Mononuclear cell (primary cell): ENCODE measurements around the gene COQ8B. TPM values are rescaled to one million over a fixed set of nuclear protein-coding genes. Genes with fewer than 3 reads are reported as not detected.

ENCODE experiments used
- H3K27me3 ChIP-seq: 2 replicates; pipeline ENCODE4 v1.6.0; 2011; ENCODE audit warnings: low read length, control low read depth; ENCODE audit not compliant: insufficient read depth
- H3K4me1 ChIP-seq: 2 replicates; pipeline ENCODE4 v1.5.1; 2011; ENCODE audit warnings: mild to moderate bottlenecking, low read length, control low read depth; ENCODE audit not compliant: insufficient read depth
- H3K4me3 ChIP-seq: 2 replicates; pipeline ENCODE4 v1.5.1; 2011; ENCODE audit warnings: mild to moderate bottlenecking, low read length, moderate library complexity
- H3K9me3 ChIP-seq: 2 replicates; pipeline ENCODE4 v1.5.1; 2011; ENCODE audit warnings: low read depth, mild to moderate bottlenecking, control low read depth, low read length
- total RNA-seq: library from RNA; depleted of rRNA; stranded (reverse); fragments of >200 nt; gene quantifications from one replicate; pipeline ENCODE4 v1.2.3, GENCODE V29; 2012

Gene COQ8B
- total RNA-seq, 1 donor: 11.9 TPM

DNA sequence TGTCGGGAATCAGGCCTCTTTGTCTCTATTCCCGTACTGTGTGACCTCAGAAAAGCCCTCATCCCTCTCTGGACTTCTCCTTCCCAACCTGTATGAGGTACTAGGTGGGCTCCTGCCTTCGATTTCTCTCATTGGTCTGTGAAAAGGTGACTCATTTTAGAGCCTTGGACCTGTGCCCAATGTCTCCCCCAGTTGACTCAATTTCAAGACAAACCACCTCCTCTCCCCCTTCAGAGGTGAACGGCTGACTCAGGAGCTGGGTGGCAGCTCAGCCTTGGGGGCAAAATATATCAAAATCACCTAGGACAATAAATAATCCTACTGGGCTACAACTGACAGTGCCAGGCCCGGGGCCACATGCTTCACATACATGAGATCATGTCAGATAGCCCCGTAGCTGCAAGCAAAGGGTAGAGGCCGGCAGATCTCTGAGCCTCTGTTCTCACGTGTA is 630 bp downstream of the COQ8B start:
- H3K9me3 ChIP-seq: no peaks in the 10 kb centered on the region
- peaks cover 66% of the 10 kb centered on the region for H3K4me1 ChIP-seq
- no peaks in the 10 kb centered on the region for H3K27me3 ChIP-seq
- H3K4me3 ChIP-seq: peak overlapping the region; percentile 73

DNA sequence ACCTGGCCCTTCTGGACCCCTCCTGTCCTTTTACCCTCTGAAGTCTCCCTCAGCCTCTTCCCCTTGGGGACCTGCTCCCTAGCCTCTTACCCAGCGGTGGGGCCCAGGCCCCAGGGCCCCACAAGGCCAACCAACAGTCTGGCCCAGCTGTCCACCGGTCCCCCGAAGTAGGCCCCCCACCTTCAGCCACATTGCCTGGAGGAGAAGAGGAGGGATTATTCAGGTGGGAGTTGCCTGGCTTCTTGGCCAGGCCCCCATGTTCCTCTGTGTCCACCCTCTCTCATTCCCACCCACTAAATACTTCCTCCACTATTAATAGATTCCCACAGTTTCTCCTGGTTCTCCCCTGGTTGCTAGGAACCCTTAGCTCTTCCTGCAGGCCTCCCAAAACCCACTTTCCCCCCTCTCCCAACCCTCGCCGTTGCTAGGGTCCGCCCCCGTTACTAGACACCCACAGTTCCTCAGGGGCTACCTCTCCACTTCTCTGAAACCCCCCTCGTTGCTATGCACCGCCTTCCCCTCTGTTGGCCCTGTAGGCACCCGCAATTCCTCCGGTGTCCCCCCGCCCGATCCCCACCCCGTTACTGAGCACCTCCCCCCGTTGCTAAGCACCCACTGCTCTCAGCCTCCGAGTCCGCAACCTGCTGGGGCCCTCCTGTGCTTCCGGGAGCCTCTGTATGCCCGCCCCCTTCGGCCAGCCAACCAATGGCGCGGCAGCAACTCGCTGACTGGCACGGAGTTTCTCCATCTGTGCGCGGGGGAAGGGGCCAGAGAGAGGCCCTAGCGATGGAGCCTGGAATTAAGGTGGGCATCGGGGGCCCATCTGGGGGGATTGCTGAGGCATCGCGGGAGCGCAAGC is 2.0 kb downstream of the COQ8B start:
- Histone ChIP-seq H3K27me3 (no peaks in the 10 kb centered on the region), H3K4me1 (peaks cover 52% of the 10 kb centered on the region), H3K9me3 (no peaks in the 10 kb centered on the region), H3K4me3 (peak overlapping the region; percentile 55)

DNA sequence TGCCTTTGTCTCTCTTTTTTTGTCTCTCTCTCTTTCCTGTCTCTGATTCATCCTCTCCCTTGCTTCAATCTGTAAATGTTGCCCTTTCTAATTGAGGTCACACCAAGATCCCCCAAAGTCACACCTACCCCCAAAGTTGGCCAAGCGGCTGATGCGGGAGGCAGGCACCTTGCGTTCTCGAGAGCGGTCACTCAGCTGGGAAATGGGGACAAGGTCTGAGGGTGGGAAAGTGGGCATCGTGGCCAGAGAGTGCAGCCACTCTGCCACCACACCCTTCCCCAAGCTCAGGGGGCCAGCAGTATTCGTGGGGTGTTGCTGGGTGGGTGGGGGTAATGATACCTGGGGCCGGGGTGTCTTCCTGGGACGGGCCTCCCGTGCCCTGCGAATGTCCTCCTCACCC is 2.7 kb downstream of the COQ8B start:
- no peak overlapping the region for H3K4me3 ChIP-seq
- H3K27me3 ChIP-seq: no peaks in the 10 kb centered on the region
- H3K9me3 ChIP-seq: no peaks in the 10 kb centered on the region
- H3K4me1 ChIP-seq: peaks cover 45% of the 10 kb centered on the region

DNA sequence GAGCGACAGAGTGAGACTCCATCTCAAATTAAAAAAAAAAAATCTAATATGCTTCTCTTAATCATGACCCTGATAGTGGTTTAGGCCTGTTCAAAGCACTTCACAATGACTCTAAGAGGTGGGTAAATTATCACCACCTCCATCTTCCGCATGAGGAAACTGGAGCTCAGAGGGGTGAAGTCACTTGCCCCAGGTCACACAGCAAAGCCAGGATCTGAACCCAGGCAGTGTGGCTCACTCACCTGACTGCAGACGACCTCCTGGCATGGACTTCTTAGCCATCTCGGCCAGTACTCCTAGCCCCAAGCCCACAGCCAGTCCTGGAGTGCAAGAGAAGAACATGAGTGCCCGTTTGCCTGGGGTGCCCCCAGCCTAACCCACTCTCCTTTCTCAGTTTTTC is 6.9 kb downstream of the COQ8B start:
- no peak overlapping the region for H3K4me3 ChIP-seq
- peaks cover 11% of the 10 kb centered on the region for H3K4me1 ChIP-seq
- no peaks in the 10 kb centered on the region for H3K27me3 ChIP-seq
- no peaks in the 10 kb centered on the region for H3K9me3 ChIP-seq

DNA sequence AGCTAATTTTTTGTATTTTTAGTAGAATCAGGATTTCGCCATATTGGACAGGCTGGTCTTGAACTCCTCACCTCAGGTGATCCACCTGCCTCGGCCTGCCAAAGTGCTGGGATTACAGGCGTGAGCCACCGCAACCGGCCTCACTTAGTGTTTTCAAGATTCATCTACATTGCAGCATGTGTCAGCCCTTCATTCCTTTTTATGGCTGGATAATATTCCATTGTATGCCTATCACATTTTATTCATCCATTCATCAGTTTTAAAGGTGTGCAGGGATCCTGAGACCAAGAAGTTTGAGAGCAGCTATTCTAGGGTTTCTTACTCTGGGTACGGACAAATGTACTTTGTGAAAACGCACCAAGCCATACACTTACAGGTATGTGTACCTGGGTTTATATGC is 9.1 kb downstream of the COQ8B start:
- Histone ChIP-seq H3K4me3 (no peak overlapping the region), H3K4me1 (no peaks in the 10 kb centered on the region), H3K27me3 (no peaks in the 10 kb centered on the region), H3K9me3 (no peaks in the 10 kb centered on the region)

DNA sequence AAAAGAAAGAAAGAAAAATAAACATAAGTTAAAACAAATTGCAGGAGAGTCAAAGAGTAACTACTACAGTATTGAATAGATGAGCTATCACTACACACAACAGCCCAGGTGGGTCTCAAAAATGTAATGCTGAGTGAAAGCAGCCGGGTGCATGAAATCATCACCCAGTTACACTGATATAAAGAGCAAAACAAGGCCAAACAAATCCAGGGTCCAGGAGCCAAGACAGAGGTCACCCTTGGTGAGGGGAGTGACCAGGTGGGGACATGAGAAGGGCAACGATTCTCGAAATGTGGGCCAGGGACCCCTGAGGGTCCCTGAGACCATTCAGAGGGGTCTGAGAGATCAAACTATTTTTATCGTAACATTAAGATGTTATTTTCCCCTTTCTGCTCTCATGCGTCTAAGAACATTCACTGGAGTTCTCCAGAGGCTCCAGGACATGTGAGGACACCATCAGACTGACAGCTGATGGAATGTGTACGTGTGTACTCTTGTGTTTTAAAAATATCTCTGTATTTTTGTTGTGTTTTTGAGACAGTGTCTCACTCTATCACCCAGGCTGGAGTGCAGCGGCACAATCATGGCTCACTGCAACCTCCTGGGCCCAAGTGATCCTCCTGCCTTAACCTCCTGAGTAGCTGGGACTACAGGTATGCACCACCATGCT is 10.6 kb downstream of the COQ8B start:
- Histone ChIP-seq H3K9me3 (no peaks in the 10 kb centered on the region), H3K4me3 (no peak overlapping the region), H3K4me1 (no peaks in the 10 kb centered on the region), H3K27me3 (no peaks in the 10 kb centered on the region)

DNA sequence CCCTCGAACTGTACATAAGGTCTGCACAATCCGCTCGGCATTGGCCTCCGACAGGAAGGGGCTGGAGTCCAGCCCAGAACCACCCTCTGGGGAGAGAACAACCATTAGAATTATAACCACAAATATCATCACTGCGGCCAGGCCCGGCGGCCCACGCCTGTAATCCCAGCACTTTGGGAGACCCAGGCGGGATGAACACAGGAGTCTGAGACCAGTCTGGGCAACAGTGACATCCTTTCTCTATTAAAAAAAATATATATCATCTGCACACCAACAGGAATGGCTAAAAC is 11.4 kb downstream of the COQ8B start:
- no peak overlapping the region for H3K4me3 ChIP-seq
- H3K9me3 ChIP-seq: no peaks in the 10 kb centered on the region
- no peaks in the 10 kb centered on the region for H3K27me3 ChIP-seq
- no peaks in the 10 kb centered on the region for H3K4me1 ChIP-seq

DNA sequence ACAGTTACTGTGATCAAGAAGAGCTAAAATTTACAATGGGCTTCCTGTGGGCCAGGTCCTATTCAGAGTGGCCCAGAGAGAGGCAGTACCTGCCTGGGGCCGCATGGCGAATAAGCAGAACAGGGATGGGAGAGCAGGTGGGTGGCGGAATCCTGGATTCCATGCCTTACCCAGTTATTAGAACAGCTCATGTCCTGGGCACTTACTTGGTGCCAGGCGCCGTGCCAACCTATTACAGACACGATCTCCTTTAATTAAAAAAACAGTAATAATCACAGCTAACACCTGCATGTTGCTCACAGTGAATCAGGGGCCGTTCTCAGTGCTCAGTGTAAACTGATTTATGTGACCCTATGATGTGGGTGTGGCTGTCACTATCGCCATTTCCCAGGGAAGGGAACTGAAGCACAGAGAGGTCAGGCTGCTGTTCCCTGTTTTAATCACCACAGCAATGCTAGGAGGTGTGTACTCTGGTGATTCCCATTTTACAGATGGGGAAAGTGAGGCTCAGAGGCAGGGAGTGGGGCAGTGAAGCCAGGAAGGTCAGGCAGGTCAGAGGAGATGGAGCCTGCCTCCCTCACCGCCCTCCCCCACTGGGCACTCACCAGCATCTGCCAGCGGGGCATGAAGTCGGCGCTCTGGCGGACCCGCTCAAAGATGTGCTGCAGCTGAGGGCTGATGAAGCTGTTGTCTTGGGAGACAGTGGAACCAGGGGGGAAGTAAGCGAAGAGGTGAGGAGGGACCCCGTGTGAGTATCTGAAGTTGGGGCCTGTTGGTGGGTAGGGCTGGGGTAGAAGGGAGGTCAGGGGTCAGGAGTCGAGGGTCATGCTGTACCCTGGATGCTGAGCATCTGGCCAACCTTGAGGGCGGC is 12.0 kb downstream of the COQ8B start:
- Histone ChIP-seq H3K4me3 (no peak overlapping the region), H3K9me3 (no peaks in the 10 kb centered on the region), H3K27me3 (no peaks in the 10 kb centered on the region), H3K4me1 (no peaks in the 10 kb centered on the region)

DNA sequence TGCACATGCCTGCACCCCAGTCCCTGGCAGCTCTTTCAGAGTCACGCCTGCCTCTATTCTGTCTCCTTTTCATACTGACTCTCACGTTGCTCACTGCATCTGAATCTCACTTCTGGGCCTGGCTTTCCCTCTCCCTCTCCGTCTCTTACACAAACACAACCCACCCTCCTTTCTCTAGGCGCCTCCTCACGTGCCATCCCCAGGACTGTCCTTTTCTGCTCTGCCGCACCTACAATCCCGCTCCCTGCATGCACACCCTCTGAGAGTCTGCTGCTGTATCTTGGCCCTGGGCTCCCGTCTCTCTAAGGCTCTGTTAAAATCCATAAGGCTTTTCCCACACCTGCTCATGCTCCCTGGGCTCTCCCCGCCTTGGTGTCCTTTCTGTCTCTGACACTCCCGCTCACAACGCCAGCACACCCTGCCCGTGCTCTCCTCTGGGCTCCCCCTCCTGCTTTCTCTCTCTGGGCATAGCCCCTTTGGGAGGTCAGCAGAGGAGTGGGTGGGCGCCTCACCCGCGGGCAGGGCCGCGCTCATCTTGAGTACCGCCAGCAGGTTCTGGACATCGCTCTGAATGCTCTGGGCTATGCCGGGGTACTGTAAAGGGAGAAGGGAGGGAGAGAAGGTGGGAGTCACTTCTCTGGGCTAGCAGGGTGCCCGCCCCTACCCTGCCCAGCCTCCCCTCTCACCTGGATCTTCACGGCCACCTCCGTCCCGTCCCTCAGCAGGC is 13.5 kb downstream of the COQ8B start:
- no peaks in the 10 kb centered on the region for H3K9me3 ChIP-seq
- no peaks in the 10 kb centered on the region for H3K27me3 ChIP-seq
- H3K4me1 ChIP-seq: no peaks in the 10 kb centered on the region
- H3K4me3 ChIP-seq: no peak overlapping the region

DNA sequence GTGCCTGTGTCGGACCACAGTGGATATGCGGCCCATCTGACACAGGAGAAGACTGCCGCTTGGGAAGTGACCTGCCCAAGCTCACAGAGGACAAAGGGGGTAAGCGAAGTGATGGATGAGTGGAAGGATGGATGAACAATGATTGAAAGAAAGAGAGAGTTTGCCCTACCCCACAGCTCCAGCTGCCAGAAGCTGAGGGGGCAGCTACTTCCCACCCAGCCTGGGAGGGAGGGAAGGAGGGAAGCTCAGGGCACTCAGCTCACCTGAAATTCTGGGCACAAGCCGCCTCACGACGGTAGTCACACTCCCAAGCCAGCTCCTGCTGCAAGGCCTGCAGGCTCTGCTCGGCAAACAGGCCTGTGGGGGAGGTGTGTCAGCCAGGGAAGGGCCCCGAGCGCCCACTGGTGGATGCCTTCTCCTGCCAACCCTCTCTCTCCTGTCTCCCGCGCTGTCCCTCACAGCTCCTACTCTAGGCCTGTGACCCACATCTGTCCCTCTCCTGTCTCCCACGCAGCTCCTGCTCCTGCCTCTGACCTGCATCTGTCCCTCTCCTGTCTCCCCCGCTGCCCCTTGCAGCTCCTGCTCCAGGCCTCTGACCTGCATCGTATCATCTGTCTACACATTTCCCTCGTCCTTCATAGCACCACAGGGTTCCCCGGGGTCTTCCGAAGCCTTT is 14.2 kb downstream of the COQ8B start:
- Histone ChIP-seq H3K4me1 (no peaks in the 10 kb centered on the region), H3K9me3 (no peaks in the 10 kb centered on the region), H3K4me3 (no peak overlapping the region), H3K27me3 (no peaks in the 10 kb centered on the region)

DNA sequence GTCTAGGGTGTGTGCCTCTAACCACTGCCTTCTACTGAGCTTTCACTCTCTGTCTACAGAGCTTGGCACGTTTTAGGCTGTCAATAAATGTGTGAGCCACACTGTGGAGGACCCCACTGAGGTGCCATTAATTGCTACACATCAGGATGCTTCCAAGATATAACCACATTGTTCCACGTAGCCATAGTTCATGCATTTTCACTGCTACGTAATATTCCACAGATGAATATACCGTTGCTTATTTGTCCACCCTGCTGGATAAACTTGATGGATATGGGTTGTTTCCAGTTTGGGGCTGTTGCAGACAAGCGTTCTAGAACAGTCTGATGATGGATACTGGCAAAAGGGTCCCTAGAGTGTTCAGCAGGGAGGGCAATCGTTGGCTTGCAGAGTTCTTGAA is 14.9 kb downstream of the COQ8B start:
- no peaks in the 10 kb centered on the region for H3K9me3 ChIP-seq
- H3K4me1 ChIP-seq: no peaks in the 10 kb centered on the region
- H3K27me3 ChIP-seq: no peaks in the 10 kb centered on the region
- H3K4me3 ChIP-seq: no peak overlapping the region

DNA sequence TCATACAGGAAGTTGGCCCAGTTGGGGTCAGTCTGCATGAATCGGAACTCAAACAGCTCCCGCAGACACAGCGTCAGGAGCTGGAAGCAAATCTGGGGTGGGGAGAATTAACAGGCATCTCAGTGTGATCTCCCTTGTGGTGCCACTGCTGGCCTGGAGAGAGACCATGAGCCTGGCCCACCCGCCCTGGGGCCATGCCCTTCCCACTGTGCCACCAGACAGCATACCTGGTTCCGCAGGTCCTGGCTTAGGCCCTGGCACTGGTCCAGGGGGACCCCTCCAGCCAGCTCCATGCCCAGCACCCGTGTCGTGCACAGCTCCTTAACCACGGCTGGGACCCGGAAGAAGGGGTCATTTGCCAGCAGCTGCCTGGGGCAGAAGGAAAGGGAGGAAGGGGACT is 16.6 kb downstream of the COQ8B start:
- H3K9me3 ChIP-seq: no peaks in the 10 kb centered on the region
- H3K4me1 ChIP-seq: no peaks in the 10 kb centered on the region
- H3K4me3 ChIP-seq: no peak overlapping the region
- H3K27me3 ChIP-seq: no peaks in the 10 kb centered on the region

DNA sequence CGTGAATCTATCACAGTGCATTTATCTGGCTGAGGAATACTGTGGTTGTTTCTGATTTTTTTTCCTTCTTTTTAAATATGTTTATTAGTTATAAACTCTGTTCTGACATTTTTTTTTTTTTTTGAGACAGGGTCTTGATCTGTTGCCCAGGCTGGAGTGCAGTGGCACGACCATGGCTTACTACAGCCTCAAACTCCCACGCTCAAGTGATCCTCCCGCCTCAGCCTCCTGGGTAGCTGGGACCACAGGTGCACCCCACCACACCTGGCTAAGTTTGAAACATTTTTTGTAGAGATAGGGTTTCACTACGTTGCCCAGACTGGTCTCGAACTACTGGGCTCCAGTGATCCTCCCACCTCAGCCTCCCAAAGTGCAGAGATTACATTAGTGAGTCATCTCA is 19.7 kb downstream of the COQ8B start:
- Histone ChIP-seq H3K27me3 (no peaks in the 10 kb centered on the region), H3K4me1 (no peaks in the 10 kb centered on the region), H3K9me3 (no peaks in the 10 kb centered on the region), H3K4me3 (no peak overlapping the region)

DNA sequence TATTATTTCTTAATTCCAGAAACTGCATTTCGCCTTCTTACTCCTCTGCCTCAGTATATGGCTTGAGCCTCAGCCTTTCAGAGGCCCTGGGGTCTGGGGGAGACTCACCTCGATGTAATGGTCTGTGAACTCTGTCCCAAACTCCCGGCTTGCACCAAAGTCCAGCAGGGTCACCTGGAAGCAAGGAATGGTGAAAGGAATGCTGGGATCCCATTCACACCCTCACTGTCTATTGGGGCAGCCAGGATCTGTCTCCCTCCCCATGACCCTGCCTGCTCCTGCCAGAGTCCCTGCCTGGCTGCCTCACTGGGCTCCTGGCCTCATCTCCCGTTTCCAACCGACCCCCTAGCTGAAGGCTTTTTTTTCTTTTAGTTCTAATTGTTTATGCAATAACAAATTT is 20.8 kb downstream of the COQ8B start:
- Histone ChIP-seq H3K27me3 (no peaks in the 10 kb centered on the region), H3K4me3 (no peak overlapping the region), H3K9me3 (no peaks in the 10 kb centered on the region), H3K4me1 (peaks cover 7% of the 10 kb centered on the region)
